Liver (tissue), 3 donors: ENCODE results near the gene SCG3.

Experiments used
- EGR1 ChIP-seq, 2 donors: IDR thresholded peaks; 2 replicates each; pipeline ENCODE4 v1.6.1; 2016 to 2018; ENCODE audit warnings: antibody characterized with exemption in 2 of 2, low read depth in 2 of 2
- GABPA ChIP-seq, 2 donors: IDR thresholded peaks in 1 of 2; conservative IDR thresholded peaks in 1 of 2; 2 replicates each; pipeline ENCODE4 v1.6.1; 2016; ENCODE audit warnings: antibody characterized with exemption in 2 of 2, mild to moderate bottlenecking in 1 of 2, moderate library complexity in 1 of 2
- JUND ChIP-seq, 2 donors: IDR thresholded peaks; 2 replicates each; pipeline ENCODE4 v1.6.1; 2016; ENCODE audit warnings: antibody characterized with exemption in 2 of 2
- TAF1 ChIP-seq: conservative IDR thresholded peaks from 2 replicates; pipeline ENCODE4 v1.6.1; 2016; ENCODE audit warnings: antibody characterized with exemption, mild to moderate bottlenecking
- TF ChIP-seq, protein P1 (sequence below): IDR thresholded peaks from 2 replicates; pipeline ENCODE4 v1.6.1; 2016; ENCODE audit warnings: antibody characterized with exemption
- TF ChIP-seq, protein P2 (sequence below): fragments of 150-350 bp; IDR thresholded peaks from 2 replicates; pipeline ENCODE4 v1.5.1; 2017; ENCODE audit warnings: improper control_type of control experiment, low read depth, low read length; ENCODE audit not compliant: missing input control
- TF ChIP-seq, protein P3 (sequence below): IDR thresholded peaks from 2 replicates; pipeline ENCODE4 v1.6.1; 2016; ENCODE audit warnings: antibody characterized with exemption, mild to moderate bottlenecking
- TF ChIP-seq, protein P4 (sequence below): IDR thresholded peaks from 2 replicates; pipeline ENCODE4 v1.6.1; 2016; ENCODE audit warnings: antibody characterized with exemption
- TF ChIP-seq, protein P5 (sequence below): IDR thresholded peaks from 2 replicates; pipeline ENCODE4 v1.6.1; 2016; ENCODE audit warnings: antibody characterized with exemption
- donor health status: healthy.
- donor health status: healthy.

DNA sequence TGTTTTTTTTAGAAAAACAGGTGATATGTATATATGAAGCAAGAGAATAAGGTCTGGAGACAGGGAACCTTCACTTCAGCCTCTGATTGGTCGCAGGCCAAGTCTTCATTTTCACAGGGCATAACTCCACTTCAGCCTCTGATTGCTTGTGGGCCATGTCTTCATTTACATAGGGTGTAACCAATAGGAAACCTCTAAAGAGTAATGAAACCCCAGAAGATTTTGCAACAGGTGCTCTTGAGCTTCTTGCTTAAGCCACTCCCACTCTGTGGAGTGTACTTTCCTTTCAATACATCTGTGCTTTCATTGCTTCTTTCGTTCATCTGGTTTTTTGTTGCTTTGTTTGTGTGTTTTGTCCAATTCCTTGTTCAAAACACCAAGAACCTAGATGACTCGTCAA, 22.6 kb upstream of the SCG3 start:
- TF ChIP-seq, protein P1, sequence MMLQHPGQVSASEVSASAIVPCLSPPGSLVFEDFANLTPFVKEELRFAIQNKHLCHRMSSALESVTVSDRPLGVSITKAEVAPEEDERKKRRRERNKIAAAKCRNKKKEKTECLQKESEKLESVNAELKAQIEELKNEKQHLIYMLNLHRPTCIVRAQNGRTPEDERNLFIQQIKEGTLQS: no peak
- TF ChIP-seq, protein P2, sequence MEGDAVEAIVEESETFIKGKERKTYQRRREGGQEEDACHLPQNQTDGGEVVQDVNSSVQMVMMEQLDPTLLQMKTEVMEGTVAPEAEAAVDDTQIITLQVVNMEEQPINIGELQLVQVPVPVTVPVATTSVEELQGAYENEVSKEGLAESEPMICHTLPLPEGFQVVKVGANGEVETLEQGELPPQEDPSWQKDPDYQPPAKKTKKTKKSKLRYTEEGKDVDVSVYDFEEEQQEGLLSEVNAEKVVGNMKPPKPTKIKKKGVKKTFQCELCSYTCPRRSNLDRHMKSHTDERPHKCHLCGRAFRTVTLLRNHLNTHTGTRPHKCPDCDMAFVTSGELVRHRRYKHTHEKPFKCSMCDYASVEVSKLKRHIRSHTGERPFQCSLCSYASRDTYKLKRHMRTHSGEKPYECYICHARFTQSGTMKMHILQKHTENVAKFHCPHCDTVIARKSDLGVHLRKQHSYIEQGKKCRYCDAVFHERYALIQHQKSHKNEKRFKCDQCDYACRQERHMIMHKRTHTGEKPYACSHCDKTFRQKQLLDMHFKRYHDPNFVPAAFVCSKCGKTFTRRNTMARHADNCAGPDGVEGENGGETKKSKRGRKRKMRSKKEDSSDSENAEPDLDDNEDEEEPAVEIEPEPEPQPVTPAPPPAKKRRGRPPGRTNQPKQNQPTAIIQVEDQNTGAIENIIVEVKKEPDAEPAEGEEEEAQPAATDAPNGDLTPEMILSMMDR: no peak
- TF ChIP-seq, protein P3, sequence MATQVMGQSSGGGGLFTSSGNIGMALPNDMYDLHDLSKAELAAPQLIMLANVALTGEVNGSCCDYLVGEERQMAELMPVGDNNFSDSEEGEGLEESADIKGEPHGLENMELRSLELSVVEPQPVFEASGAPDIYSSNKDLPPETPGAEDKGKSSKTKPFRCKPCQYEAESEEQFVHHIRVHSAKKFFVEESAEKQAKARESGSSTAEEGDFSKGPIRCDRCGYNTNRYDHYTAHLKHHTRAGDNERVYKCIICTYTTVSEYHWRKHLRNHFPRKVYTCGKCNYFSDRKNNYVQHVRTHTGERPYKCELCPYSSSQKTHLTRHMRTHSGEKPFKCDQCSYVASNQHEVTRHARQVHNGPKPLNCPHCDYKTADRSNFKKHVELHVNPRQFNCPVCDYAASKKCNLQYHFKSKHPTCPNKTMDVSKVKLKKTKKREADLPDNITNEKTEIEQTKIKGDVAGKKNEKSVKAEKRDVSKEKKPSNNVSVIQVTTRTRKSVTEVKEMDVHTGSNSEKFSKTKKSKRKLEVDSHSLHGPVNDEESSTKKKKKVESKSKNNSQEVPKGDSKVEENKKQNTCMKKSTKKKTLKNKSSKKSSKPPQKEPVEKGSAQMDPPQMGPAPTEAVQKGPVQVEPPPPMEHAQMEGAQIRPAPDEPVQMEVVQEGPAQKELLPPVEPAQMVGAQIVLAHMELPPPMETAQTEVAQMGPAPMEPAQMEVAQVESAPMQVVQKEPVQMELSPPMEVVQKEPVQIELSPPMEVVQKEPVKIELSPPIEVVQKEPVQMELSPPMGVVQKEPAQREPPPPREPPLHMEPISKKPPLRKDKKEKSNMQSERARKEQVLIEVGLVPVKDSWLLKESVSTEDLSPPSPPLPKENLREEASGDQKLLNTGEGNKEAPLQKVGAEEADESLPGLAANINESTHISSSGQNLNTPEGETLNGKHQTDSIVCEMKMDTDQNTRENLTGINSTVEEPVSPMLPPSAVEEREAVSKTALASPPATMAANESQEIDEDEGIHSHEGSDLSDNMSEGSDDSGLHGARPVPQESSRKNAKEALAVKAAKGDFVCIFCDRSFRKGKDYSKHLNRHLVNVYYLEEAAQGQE: no peak
- TF ChIP-seq TAF1: no peak
- TF ChIP-seq, protein P4, sequence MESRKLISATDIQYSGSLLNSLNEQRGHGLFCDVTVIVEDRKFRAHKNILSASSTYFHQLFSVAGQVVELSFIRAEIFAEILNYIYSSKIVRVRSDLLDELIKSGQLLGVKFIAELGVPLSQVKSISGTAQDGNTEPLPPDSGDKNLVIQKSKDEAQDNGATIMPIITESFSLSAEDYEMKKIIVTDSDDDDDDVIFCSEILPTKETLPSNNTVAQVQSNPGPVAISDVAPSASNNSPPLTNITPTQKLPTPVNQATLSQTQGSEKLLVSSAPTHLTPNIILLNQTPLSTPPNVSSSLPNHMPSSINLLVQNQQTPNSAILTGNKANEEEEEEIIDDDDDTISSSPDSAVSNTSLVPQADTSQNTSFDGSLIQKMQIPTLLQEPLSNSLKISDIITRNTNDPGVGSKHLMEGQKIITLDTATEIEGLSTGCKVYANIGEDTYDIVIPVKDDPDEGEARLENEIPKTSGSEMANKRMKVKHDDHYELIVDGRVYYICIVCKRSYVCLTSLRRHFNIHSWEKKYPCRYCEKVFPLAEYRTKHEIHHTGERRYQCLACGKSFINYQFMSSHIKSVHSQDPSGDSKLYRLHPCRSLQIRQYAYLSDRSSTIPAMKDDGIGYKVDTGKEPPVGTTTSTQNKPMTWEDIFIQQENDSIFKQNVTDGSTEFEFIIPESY: no peak
- TF ChIP-seq, protein P5, sequence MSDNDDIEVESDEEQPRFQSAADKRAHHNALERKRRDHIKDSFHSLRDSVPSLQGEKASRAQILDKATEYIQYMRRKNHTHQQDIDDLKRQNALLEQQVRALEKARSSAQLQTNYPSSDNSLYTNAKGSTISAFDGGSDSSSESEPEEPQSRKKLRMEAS: no peak
- no peak for TF ChIP-seq GABPA (IDR thresholded peaks at IDR 0.05 in 1 of 2, conservative IDR thresholded peaks at IDR 0.05 in 1 of 2)
- no peak for TF ChIP-seq EGR1 (IDR thresholded peaks at IDR 0.05; ENCODE audit: low read depth in 2 of 2)
- no peak for TF ChIP-seq JUND (IDR thresholded peaks at IDR 0.05)
